Epithelial cell of proximal tubule (primary cell): Measurements from ENCODE around the gene PDCD1LG2. TPM values are rescaled to one million over a fixed set of nuclear protein-coding genes. Genes with fewer than 3 reads are reported as not detected.

Experiments
- DNase-seq: peaks from one replicate; pipeline ENCODE4 v3.0.0-alpha.2; 2011; ENCODE audit warnings: low read depth
- H3K4me3 ChIP-seq: 2 replicates; pipeline ENCODE4 v1.5.1; 2011; ENCODE audit warnings: low read depth, mild to moderate bottlenecking, low read length
- CTCF ChIP-seq: conservative IDR thresholded peaks from 2 replicates; pipeline ENCODE4 v1.5.1; 2012; ENCODE audit warnings: low read depth, mild to moderate bottlenecking, low read length
- total RNA-seq: library from RNA; depleted of rRNA; stranded (reverse); fragments of >200 nt; gene quantifications from 2 replicates; pipeline ENCODE4 v1.2.3, GENCODE V29; 2015

PDCD1LG2 gene
- total RNA-seq, 1 donor from 2014 or later, result 2.7 TPM

- no peak overlapping the region for H3K4me3 ChIP-seq
- no peak for TF ChIP-seq CTCF
- no peak for DNase-seq
Observed at GRCh38 chr9:5559659-5560058, 49.3 kb downstream of the PDCD1LG2 start.

GRCh38 chr9:5560443-5561100 lies 50.2 kb downstream of the PDCD1LG2 start:
- DNase-seq, result no peak
- no peak overlapping the region for H3K4me3 ChIP-seq
- no peak for TF ChIP-seq CTCF

- no peak overlapping the region for H3K4me3 ChIP-seq
- DNase-seq, result no peak
- TF ChIP-seq CTCF, result no peak
Observed at GRCh38 chr9:5561828-5562488, 51.6 kb downstream of the PDCD1LG2 start.

- no peak for TF ChIP-seq CTCF
- no peak overlapping the region for H3K4me3 ChIP-seq
- DNase-seq, result no peak
Observed at GRCh38 chr9:5562806-5563416, 52.6 kb downstream of the PDCD1LG2 start.

- no peak for TF ChIP-seq CTCF
- DNase-seq, result no peak
- H3K4me3 ChIP-seq, result no peak overlapping the region
Observed at GRCh38 chr9:5563417-5563815, 53.1 kb downstream of the PDCD1LG2 start.

- no peak overlapping the region for H3K4me3 ChIP-seq
- TF ChIP-seq CTCF, result no peak
- no peak for DNase-seq
Observed at GRCh38 chr9:5563886-5564285, 53.6 kb downstream of the PDCD1LG2 start.
